MM.1S (cell line): Measurements from ENCODE around the gene CHRNA1.

Source experiments
- EZH2phosphoT487 ChIP-seq: fragments of 300-600 bp; sonication (generic); IDR thresholded peaks from 2 replicates; pipeline ENCODE4 v1.6.1; 2018; ENCODE audit warnings: antibody characterized with exemption, low read length
- TF ChIP-seq, protein P1 (sequence below): fragments of 300-600 bp; sonication (generic); IDR thresholded peaks from 2 replicates; pipeline ENCODE4 v1.5.1; 2016; ENCODE audit warnings: antibody characterized with exemption, low read length, mixed read lengths

DNA sequence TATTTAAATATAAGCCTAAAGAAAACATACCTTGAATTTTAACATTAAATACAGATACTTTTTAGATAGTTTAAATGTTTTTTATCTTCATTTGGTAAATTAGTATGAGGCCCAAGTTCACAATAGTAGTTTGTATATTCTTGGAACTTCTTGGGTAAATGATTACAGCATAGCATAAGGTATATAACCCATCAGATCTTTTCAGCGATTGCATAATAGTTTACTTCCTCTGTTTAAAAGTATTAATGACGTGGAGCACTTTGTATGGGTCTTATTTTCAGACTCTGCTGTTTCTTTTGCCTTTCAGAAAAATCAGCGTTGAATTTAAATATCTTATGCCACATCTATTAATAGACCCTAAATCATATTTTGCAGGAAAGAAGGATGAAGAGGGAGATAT is 60.2 kb downstream of the CHRNA1 start:
- TF ChIP-seq, protein P1, sequence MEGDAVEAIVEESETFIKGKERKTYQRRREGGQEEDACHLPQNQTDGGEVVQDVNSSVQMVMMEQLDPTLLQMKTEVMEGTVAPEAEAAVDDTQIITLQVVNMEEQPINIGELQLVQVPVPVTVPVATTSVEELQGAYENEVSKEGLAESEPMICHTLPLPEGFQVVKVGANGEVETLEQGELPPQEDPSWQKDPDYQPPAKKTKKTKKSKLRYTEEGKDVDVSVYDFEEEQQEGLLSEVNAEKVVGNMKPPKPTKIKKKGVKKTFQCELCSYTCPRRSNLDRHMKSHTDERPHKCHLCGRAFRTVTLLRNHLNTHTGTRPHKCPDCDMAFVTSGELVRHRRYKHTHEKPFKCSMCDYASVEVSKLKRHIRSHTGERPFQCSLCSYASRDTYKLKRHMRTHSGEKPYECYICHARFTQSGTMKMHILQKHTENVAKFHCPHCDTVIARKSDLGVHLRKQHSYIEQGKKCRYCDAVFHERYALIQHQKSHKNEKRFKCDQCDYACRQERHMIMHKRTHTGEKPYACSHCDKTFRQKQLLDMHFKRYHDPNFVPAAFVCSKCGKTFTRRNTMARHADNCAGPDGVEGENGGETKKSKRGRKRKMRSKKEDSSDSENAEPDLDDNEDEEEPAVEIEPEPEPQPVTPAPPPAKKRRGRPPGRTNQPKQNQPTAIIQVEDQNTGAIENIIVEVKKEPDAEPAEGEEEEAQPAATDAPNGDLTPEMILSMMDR, result no peak
- no peak for TF ChIP-seq EZH2phosphoT487
